MM.1S (cell line): ENCODE results near the gene NELFA.

Experiments
- DNase-seq: peaks from one replicate; pipeline ENCODE4 v3.0.0-alpha.2; 2015
- H2AFZ ChIP-seq: fragments of 300-600 bp; sonication (generic); 2 replicates; pipeline ENCODE4 v1.6.0; 2016; ENCODE audit warnings: antibody characterized with exemption, low read length
- H3F3A ChIP-seq: fragments of 300-600 bp; sonication (generic); 2 replicates; pipeline ENCODE4 v1.6.1; 2016; ENCODE audit warnings: mild to moderate bottlenecking, antibody characterized with exemption, low read length, moderate library complexity, mixed read lengths; ENCODE audit not compliant: insufficient read depth
- H3K27ac ChIP-seq: fragments of 300-600 bp; sonication (generic); 2 replicates; pipeline ENCODE4 v1.5.1; 2016; ENCODE audit warnings: mild to moderate bottlenecking, low read length
- H3K27me3 ChIP-seq: fragments of 300-600 bp; sonication (generic); replicated peaks from 2 replicates; pipeline ENCODE4 v1.6.0; 2016; ENCODE audit warnings: low read length; ENCODE audit not compliant: insufficient read depth
- H3K36me3 ChIP-seq: fragments of 300-600 bp; sonication (generic); replicated peaks from 2 replicates; pipeline ENCODE4 v1.6.1; 2016; ENCODE audit warnings: mild to moderate bottlenecking, low read length, mixed read lengths; ENCODE audit not compliant: insufficient read depth
- H3K4me1 ChIP-seq: fragments of 300-600 bp; sonication (generic); 2 replicates; pipeline ENCODE4 v1.6.1; 2016; ENCODE audit warnings: low read length, mixed read lengths
- H3K4me2 ChIP-seq: fragments of 300-600 bp; sonication (generic); 2 replicates; pipeline ENCODE4 v1.6.0; 2016; ENCODE audit warnings: low read depth, low read length
- H3K4me3 ChIP-seq: fragments of 300-600 bp; sonication (generic); 2 replicates; pipeline ENCODE4 v1.5.1; 2016; ENCODE audit warnings: low read length, mixed read lengths
- H3K79me2 ChIP-seq: fragments of 300-600 bp; sonication (generic); 2 replicates; pipeline ENCODE4 v1.6.1; 2016; ENCODE audit warnings: mixed run types, low read length, mixed read lengths
- H3K9ac ChIP-seq: fragments of 300-600 bp; sonication (generic); 2 replicates; pipeline ENCODE4 v1.6.1; 2016; ENCODE audit warnings: low read length, mixed read lengths
- H3K9me2 ChIP-seq: fragments of 300-600 bp; sonication (generic); replicated peaks from 2 replicates; pipeline ENCODE4 v1.6.1; 2016; ENCODE audit warnings: mild to moderate bottlenecking, low read length, mixed read lengths; ENCODE audit not compliant: insufficient read depth
- H3K9me3 ChIP-seq: fragments of 300-600 bp; sonication (generic); replicated peaks from 2 replicates; pipeline ENCODE4 v1.6.1; 2016; ENCODE audit warnings: mild to moderate bottlenecking, low read length, mixed read lengths; ENCODE audit not compliant: insufficient read depth
- H4K20me1 ChIP-seq: fragments of 300-600 bp; sonication (generic); 2 replicates; pipeline ENCODE4 v1.6.1; 2016; ENCODE audit warnings: mild to moderate bottlenecking, low read length, moderate library complexity, mixed read lengths; ENCODE audit not compliant: insufficient read depth
- CTCF ChIP-seq: fragments of 300-600 bp; sonication (generic); IDR thresholded peaks from 2 replicates; pipeline ENCODE4 v1.5.1; 2016; ENCODE audit warnings: antibody characterized with exemption, low read length, mixed read lengths
- EZH2 ChIP-seq: fragments of 300-600 bp; sonication (generic); optimal IDR thresholded peaks from 2 replicates; pipeline ENCODE3; 2017; ENCODE audit warnings: low read depth, mild to moderate bottlenecking, antibody characterized with exemption, low read length, mixed read lengths
- EZH2phosphoT487 ChIP-seq: fragments of 300-600 bp; sonication (generic); IDR thresholded peaks from 2 replicates; pipeline ENCODE4 v1.6.1; 2018; ENCODE audit warnings: antibody characterized with exemption, low read length

Gene NELFA

GRCh38 chr4:1989533-1990347 is 19.0 kb downstream of the NELFA start:
- no peaks in the 10 kb centered on the region for H3F3A ChIP-seq
- no peaks in the 10 kb centered on the region for H3K9me2 ChIP-seq
- no peak overlapping the region for H3K9ac ChIP-seq
- no peak overlapping the region for H3K4me2 ChIP-seq
- peaks cover 45% of the 10 kb centered on the region for H3K79me2 ChIP-seq
- no peaks in the 10 kb centered on the region for H3K27me3 ChIP-seq
- no peaks in the 10 kb centered on the region for H4K20me1 ChIP-seq
- no peaks in the 10 kb centered on the region for H3K9me3 ChIP-seq
- no peak overlapping the region for H3K4me3 ChIP-seq
- no peak overlapping the region for H3K27ac ChIP-seq
- TF ChIP-seq CTCF (no peak), EZH2 (no peak), EZH2phosphoT487 (no peak)
- no peaks in the 10 kb centered on the region for H3K4me1 ChIP-seq
- H2AFZ ChIP-seq: no peak overlapping the region
- no peaks in the 10 kb centered on the region for H3K36me3 ChIP-seq
- DNase-seq: peak; percentile 2

- H3K36me3 ChIP-seq: peaks cover 4% of the 10 kb centered on the region; the same call in 1 of the 2 replicates
- H3K79me2 ChIP-seq: peaks cover 33% of the 10 kb centered on the region
Observed at GRCh38 chr4:1988327-1988724, 20.4 kb downstream of the NELFA start.

GRCh38 chr4:1987721-1988326 is 20.9 kb downstream of the NELFA start:
- peaks cover 6% of the 10 kb centered on the region; the same call in 1 of the 2 replicates for H3K36me3 ChIP-seq
- no peak for DNase-seq
- H4K20me1 ChIP-seq: no peaks in the 10 kb centered on the region

More at GRCh38 chr4:1988327-1988724, 20.4 kb downstream of the NELFA start:
- Histone ChIP-seq H3K4me2 (no peak overlapping the region), H3F3A (no peaks in the 10 kb centered on the region), H2AFZ (no peak overlapping the region), H3K4me3 (no peak overlapping the region), H3K4me1 (no peaks in the 10 kb centered on the region), H3K27ac (no peak overlapping the region), H4K20me1 (no peaks in the 10 kb centered on the region), H3K9me3 (no peaks in the 10 kb centered on the region), H3K27me3 (no peaks in the 10 kb centered on the region), H3K9ac (no peak overlapping the region), H3K9me2 (no peaks in the 10 kb centered on the region)
- TF ChIP-seq EZH2 (no peak), CTCF (no peak), EZH2phosphoT487 (no peak)
- no peak for DNase-seq

More at GRCh38 chr4:1987721-1988326, 20.9 kb downstream of the NELFA start:
- H3K27me3 ChIP-seq: no peaks in the 10 kb centered on the region
- H3K27ac ChIP-seq: no peak overlapping the region
- peaks cover 28% of the 10 kb centered on the region for H3K79me2 ChIP-seq
- H3F3A ChIP-seq: 0 out of 2 replicates have a peak, but pooled peaks cover under 1% of the 10 kb centered on the region
- no peak overlapping the region for H3K4me2 ChIP-seq
- TF ChIP-seq EZH2: no peak
- TF ChIP-seq CTCF: no peak
- no peak for TF ChIP-seq EZH2phosphoT487
- H3K9ac ChIP-seq: no peak overlapping the region
- H3K4me1 ChIP-seq: no peaks in the 10 kb centered on the region
- no peak overlapping the region for H2AFZ ChIP-seq
- H3K9me3 ChIP-seq: no peaks in the 10 kb centered on the region
- no peaks in the 10 kb centered on the region for H3K9me2 ChIP-seq
- H3K4me3 ChIP-seq: no peak overlapping the region
